ENCODE measurements around the gene TCF15. TPM values are rescaled to one million over a fixed set of nuclear protein-coding genes. Genes with fewer than 3 reads are reported as not detected.

The TCF15 gene
- total RNA-seq, 1 experiment from 2014 or later = 0.40 TPM

GRCh38 chr20:635893-636338 is 25.8 kb upstream of the TCF15 start:
- no peaks in the 10 kb centered on the region for H3K9me3 ChIP-seq (ENCODE audit: low read length)
- H3K27ac ChIP-seq (ENCODE audit: low read length) = no peak overlapping the region
- DNase-seq (peak; percentile 34), ATAC-seq (no peak)
- H3K36me3 ChIP-seq (ENCODE audit: low read depth, low read length) = no peaks in the 10 kb centered on the region
- no peaks in the 10 kb centered on the region for H3K79me2 ChIP-seq (ENCODE audit: low read length)
- intact Hi-C loops (cut with micrococcal nuclease) = no loop called here
- no peak overlapping the region for H2AFZ ChIP-seq (ENCODE audit: low read length)
- H3K9me2 ChIP-seq (replicated peaks; ENCODE audit: low read length) = no peaks in the 10 kb centered on the region
- no peaks in the 10 kb centered on the region for H4K20me1 ChIP-seq (ENCODE audit: low read length)
- no peak overlapping the region for H3K9ac ChIP-seq (ENCODE audit: low read length)
- BruUV-seq (replicated peaks) = no TSS peak
- POLR2A ChIA-PET (ENCODE audit: unreplicated experiment) = no interaction called here
- H3K27me3 ChIP-seq (ENCODE audit: low read length) = peaks cover 19% of the 10 kb centered on the region; the same call in 1 of the 2 replicates
- H3F3A ChIP-seq (ENCODE audit: low read length, unreplicated experiment) = no peaks in the 10 kb centered on the region
- H3K4me1 ChIP-seq (ENCODE audit: insufficient read depth, low read length) = no peaks in the 10 kb centered on the region
- TF ChIP-seq EZH2 (IDR thresholded peaks at IDR 0.05; ENCODE audit: low read length, unreplicated experiment) (no peak), EZH2phosphoT487 (IDR thresholded peaks at IDR 0.05; ENCODE audit: borderline replicate concordance, low read length) (no peak)
- CTCF ChIA-PET = no interaction called here
- no peak overlapping the region for H3K4me3 ChIP-seq (ENCODE audit: low read length)
- H3K4me2 ChIP-seq (ENCODE audit: low read length) = no peak overlapping the region

- POLR2A ChIA-PET (ENCODE audit: unreplicated experiment) = no interaction called here
- Histone ChIP-seq H3K4me2 (ENCODE audit: low read length) (no peak overlapping the region), H3K9me3 (ENCODE audit: low read length) (no peaks in the 10 kb centered on the region), H3K9me2 (replicated peaks; ENCODE audit: low read length) (no peaks in the 10 kb centered on the region), H3K4me3 (ENCODE audit: low read length) (no peak overlapping the region), H3K4me1 (ENCODE audit: insufficient read depth, low read length) (no peaks in the 10 kb centered on the region), H3K27me3 (ENCODE audit: low read length) (peaks cover 24% of the 10 kb centered on the region; the same call in 1 of the 2 replicates), H3K9ac (ENCODE audit: low read length) (no peak overlapping the region), H3K27ac (ENCODE audit: low read length) (no peak overlapping the region), H2AFZ (ENCODE audit: low read length) (no peak overlapping the region), H3F3A (ENCODE audit: low read length, unreplicated experiment) (no peaks in the 10 kb centered on the region), H3K36me3 (ENCODE audit: low read depth, low read length) (no peaks in the 10 kb centered on the region), H4K20me1 (ENCODE audit: low read length) (no peaks in the 10 kb centered on the region), H3K79me2 (ENCODE audit: low read length) (no peaks in the 10 kb centered on the region)
- no TSS peak for BruUV-seq (replicated peaks)
- CTCF ChIA-PET = no interaction called here
- intact Hi-C loops (cut with micrococcal nuclease) = no loop called here
- TF ChIP-seq CTCF (conservative IDR thresholded peaks at IDR 0.05; ENCODE audit: low read depth, low read length) (no peak), EZH2 (IDR thresholded peaks at IDR 0.05; ENCODE audit: low read length, unreplicated experiment) (no peak), EZH2phosphoT487 (IDR thresholded peaks at IDR 0.05; ENCODE audit: borderline replicate concordance, low read length) (no peak)
- DNase-seq (no peak), ATAC-seq (no peak)
These were observed 25.2 kb upstream of the TCF15 start for GRCh38 chr20:635028-635892.

- H3K4me3 ChIP-seq (ENCODE audit: low read length) = no peak overlapping the region
- H2AFZ ChIP-seq (ENCODE audit: low read length) = no peak overlapping the region
- no peaks in the 10 kb centered on the region for H3K9me2 ChIP-seq (replicated peaks; ENCODE audit: low read length)
- H3K27me3 ChIP-seq (ENCODE audit: low read length) = peaks cover 29% of the 10 kb centered on the region; the same call in 1 of the 2 replicates
- no peaks in the 10 kb centered on the region for H3K79me2 ChIP-seq (ENCODE audit: low read length)
- no peak overlapping the region for H3K4me2 ChIP-seq (ENCODE audit: low read length)
- H4K20me1 ChIP-seq (ENCODE audit: low read length) = no peaks in the 10 kb centered on the region
- TF ChIP-seq CTCF (conservative IDR thresholded peaks at IDR 0.05; ENCODE audit: low read depth, low read length) (no peak), EZH2 (IDR thresholded peaks at IDR 0.05; ENCODE audit: low read length, unreplicated experiment) (no peak), EZH2phosphoT487 (IDR thresholded peaks at IDR 0.05; ENCODE audit: borderline replicate concordance, low read length) (no peak)
- ChIA-PET POLR2A (ENCODE audit: unreplicated experiment) (interaction anchor here (0.6 kb wide), 1 partner anchor 31 kb away, joined by 5 read pairs; no protein-coding TSS in a partner anchor), CTCF (interaction anchor here (0.7 kb wide), 1 partner anchor 11 kb away, joined by 3 read pairs; no protein-coding TSS in a partner anchor)
- no peaks in the 10 kb centered on the region for H3K9me3 ChIP-seq (ENCODE audit: low read length)
- no peaks in the 10 kb centered on the region for H3F3A ChIP-seq (ENCODE audit: low read length, unreplicated experiment)
- H3K4me1 ChIP-seq (ENCODE audit: insufficient read depth, low read length) = no peaks in the 10 kb centered on the region
- ATAC-seq (no peak), DNase-seq (no peak)
- no peak overlapping the region for H3K9ac ChIP-seq (ENCODE audit: low read length)
- intact Hi-C loops (cut with micrococcal nuclease) = no loop called here
- BruUV-seq (replicated peaks) = no TSS peak
- no peaks in the 10 kb centered on the region for H3K36me3 ChIP-seq (ENCODE audit: low read depth, low read length)
- no peak overlapping the region for H3K27ac ChIP-seq (ENCODE audit: low read length)
These were observed 24.2 kb upstream of the TCF15 start for GRCh38 chr20:634148-634925.
